T-helper 1 cell treated with Interleukin-12 subunit alpha and Interleukin-12 subunit beta and Interleukin-4 antibody, amounts not matched to agents 30 μg/mL and 1 μg/mL, for 36 hours (primary cell): Measurements from ENCODE around the gene AP2A2.

ENCODE experiments used
- H3K27ac Mint-ChIP-seq: one replicate; pipeline ENCODE4 v1.8.0; 2021; ENCODE audit warnings: mild to moderate bottlenecking, mixed read lengths
- H3K27me3 Mint-ChIP-seq: one replicate; pipeline ENCODE4 v1.8.0; 2021; ENCODE audit warnings: low read depth, mixed read lengths
- H3K36me3 Mint-ChIP-seq: one replicate; pipeline ENCODE4 v1.8.0; 2021; ENCODE audit warnings: low read depth, mixed read lengths
- H3K4me1 Mint-ChIP-seq: one replicate; pipeline ENCODE4 v1.8.0; 2021; ENCODE audit warnings: low read depth, mixed read lengths
- H3K4me3 Mint-ChIP-seq: one replicate; pipeline ENCODE4 v1.8.0; 2021; ENCODE audit warnings: mild to moderate bottlenecking, moderate library complexity, mixed read lengths
- H3K9me3 Mint-ChIP-seq: one replicate; pipeline ENCODE4 v1.8.0; 2021; ENCODE audit warnings: mixed read lengths

Gene AP2A2

DNA sequence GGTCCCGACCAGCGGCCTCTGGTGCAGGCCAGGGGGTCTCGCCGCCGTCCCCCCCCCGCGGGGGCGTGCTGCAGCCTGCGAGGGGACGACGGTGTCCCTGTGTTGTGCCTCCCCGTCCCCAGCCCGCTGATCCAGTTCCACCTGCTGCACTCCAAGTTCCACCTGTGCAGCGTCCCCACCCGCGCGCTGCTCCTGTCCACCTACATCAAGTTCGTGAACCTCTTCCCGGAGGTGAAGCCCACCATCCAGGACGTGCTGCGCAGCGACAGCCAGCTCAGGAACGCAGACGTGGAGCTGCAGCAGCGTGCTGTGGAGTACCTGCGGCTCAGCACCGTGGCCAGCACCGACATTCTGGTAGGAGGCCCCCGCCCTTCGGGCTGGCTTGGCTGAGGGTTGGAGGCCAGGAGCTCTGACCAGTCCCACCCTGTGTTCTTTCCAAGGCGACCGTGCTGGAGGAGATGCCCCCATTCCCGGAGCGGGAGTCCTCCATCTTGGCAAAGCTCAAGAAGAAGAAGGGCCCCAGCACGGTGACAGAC, 68.0 kb downstream of the AP2A2 start:
- Mint-ChIP-seq H3K9me3 (no peaks in the 10 kb centered on the region), H3K27ac (no peak overlapping the region), H3K27me3 (no peaks in the 10 kb centered on the region), H3K4me1 (peaks cover 6% of the 10 kb centered on the region), H3K4me3 (no peak overlapping the region), H3K36me3 (peaks cover 14% of the 10 kb centered on the region)

DNA sequence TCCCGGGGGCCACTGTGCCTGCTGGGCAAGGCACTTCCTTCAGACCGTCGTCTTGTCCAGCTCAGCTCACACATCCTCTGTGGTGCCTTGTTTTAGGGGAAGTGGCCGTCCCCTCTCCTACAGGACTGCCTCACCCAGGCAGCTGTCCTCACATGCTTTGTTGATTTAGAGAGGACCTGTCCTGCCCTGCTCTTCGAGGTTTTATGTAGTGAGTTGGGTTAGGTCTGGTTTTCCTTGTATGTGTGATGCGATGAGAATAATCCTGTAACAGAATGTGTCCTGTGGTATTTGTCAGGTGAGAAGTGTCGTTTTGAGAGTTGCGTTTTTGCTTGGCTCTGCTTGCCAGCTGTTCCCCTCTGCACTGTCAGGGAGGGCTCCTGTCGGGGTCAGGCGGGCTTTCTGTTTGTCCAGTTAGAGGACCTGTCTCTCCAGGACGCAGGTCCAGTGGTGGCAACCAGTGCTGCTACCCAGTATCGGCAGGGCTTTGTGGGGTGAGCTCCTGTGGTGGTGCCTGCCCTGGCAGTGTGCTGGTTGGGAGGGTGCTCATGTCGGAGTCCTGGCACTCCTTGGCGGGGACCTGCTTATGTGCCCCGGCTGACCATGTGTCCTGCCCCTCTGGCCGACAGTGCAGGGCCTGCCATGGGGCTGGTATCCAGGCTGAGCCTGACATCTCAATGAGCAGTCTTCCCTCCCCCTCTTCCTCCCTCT, 69.5 kb downstream of the AP2A2 start:
- Mint-ChIP-seq H3K9me3 (no peaks in the 10 kb centered on the region), H3K36me3 (peaks cover 14% of the 10 kb centered on the region), H3K4me3 (no peak overlapping the region), H3K4me1 (peaks cover 6% of the 10 kb centered on the region), H3K27me3 (no peaks in the 10 kb centered on the region), H3K27ac (peak overlapping the region; percentile 50)

- H3K9me3 Mint-ChIP-seq = no peaks in the 10 kb centered on the region
- peaks cover 6% of the 10 kb centered on the region for H3K4me1 Mint-ChIP-seq
- H3K27me3 Mint-ChIP-seq = no peaks in the 10 kb centered on the region
- H3K27ac Mint-ChIP-seq = peak overlapping the region; percentile 42
- H3K36me3 Mint-ChIP-seq = peaks cover 14% of the 10 kb centered on the region
- no peak overlapping the region for H3K4me3 Mint-ChIP-seq
These were observed 70.2 kb downstream of the AP2A2 start for GRCh38 chr11:995752-996420.

DNA sequence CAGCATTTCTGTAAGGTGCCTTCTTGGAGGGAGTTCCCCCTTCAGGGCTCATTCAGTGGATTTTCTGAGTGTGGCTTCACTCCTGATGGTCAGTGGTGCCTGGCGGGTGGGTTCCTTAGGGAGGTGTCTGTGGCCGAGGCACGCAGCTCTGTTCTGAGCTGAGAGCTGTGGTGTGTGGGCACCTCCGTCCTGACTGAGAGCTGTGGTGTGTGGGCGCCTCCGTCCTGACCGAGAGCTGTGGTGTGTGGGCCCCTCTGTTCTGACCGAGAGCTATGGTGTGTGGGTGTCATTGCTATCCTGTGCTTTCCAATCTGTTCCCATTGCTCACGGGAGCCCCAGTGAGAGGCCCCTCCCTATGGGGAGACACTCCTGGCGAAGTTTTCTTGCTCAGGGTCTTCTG, 71.0 kb downstream of the AP2A2 start:
- Mint-ChIP-seq H3K9me3 (no peaks in the 10 kb centered on the region), H3K27me3 (no peaks in the 10 kb centered on the region), H3K4me3 (no peak overlapping the region), H3K36me3 (peaks cover 15% of the 10 kb centered on the region), H3K4me1 (peaks cover 6% of the 10 kb centered on the region), H3K27ac (peak overlapping the region; percentile 32)

- Mint-ChIP-seq H3K27me3 (no peaks in the 10 kb centered on the region), H3K27ac (no peak overlapping the region), H3K4me1 (peaks cover 6% of the 10 kb centered on the region), H3K9me3 (no peaks in the 10 kb centered on the region), H3K36me3 (peaks cover 16% of the 10 kb centered on the region), H3K4me3 (no peak overlapping the region)
These were observed 72.2 kb downstream of the AP2A2 start for GRCh38 chr11:997907-998306.

DNA sequence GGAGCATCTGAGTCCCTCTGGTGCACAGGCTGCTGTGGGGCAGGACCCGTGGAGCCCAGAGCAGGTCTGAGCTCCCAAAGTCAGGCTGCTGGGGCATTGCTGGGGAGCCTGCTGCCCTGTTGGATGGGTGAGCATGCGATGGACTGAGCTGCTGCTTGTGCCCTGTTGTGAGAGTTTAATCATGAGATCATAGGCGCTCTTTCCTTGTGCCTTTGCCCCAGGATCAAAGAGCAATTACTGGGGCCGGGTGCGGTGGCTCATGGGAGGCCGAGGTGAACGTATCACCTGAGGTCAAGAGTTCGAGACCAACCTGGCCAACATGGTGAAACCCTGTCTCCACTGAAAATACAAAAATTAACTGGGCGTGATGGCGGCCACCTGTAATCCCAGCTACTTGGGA, 73.3 kb downstream of the AP2A2 start:
- no peaks in the 10 kb centered on the region for H3K9me3 Mint-ChIP-seq
- peaks cover 17% of the 10 kb centered on the region for H3K36me3 Mint-ChIP-seq
- H3K27me3 Mint-ChIP-seq = no peaks in the 10 kb centered on the region
- H3K4me3 Mint-ChIP-seq = no peak overlapping the region
- H3K27ac Mint-ChIP-seq = no peak overlapping the region
- H3K4me1 Mint-ChIP-seq = peaks cover 6% of the 10 kb centered on the region

DNA sequence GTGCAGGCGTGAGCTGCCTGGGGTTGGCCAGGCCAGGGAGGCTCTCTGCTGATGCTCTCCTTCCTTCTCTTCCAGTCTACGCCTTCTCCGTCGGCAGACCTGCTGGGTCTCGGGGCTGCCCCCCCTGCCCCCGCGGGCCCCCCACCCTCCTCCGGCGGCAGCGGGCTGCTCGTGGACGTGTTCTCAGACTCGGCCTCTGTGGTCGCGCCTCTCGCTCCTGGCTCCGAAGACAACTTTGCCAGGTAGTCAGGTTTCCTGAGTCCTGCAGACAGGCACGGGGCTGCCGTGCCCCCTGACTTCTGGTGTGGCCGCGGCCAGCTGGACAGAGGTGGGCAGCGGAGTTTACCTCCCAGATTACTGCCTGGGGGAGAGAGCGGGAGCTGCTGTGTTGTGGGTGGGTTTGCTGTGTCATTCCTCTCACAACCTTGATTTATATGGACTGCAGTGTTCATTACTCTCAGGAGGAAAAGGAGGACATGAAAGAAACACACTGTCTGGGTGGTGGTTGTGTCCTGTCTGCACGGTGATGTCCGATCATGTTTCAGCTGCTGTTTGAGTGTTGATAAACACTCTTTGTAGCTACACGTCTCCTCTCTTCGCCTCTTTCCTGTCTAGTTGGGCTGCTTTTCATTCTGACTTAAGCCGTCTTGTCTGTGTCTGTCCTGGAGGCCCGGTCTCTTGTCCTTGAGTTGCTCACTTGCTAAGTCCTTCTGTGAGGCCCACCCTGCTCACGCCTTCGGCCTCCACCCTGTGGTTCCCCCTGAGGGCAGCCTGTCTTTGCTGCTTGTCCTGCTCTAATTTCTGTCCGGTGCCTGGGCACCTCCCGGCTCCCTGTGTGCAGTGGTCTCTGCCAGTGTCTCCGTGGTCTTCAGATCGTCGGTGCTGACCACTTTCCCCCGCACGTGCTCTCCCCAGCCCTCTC, 74.9 kb downstream of the AP2A2 start:
- Mint-ChIP-seq H3K9me3 (no peaks in the 10 kb centered on the region), H3K27ac (no peak overlapping the region), H3K4me1 (peaks cover 4% of the 10 kb centered on the region), H3K27me3 (no peaks in the 10 kb centered on the region), H3K36me3 (peaks cover 16% of the 10 kb centered on the region), H3K4me3 (no peak overlapping the region)

GRCh38 chr11:1001617-1002405, 76.1 kb downstream of the AP2A2 start:
- no peak overlapping the region for H3K4me3 Mint-ChIP-seq
- no peak overlapping the region for H3K27ac Mint-ChIP-seq
- no peaks in the 10 kb centered on the region for H3K4me1 Mint-ChIP-seq
- H3K36me3 Mint-ChIP-seq = peaks cover 11% of the 10 kb centered on the region
- no peaks in the 10 kb centered on the region for H3K9me3 Mint-ChIP-seq
- H3K27me3 Mint-ChIP-seq = no peaks in the 10 kb centered on the region

GRCh38 chr11:1002406-1002984, 76.8 kb downstream of the AP2A2 start:
- Mint-ChIP-seq H3K4me3 (no peak overlapping the region), H3K4me1 (no peaks in the 10 kb centered on the region), H3K9me3 (no peaks in the 10 kb centered on the region), H3K27me3 (no peaks in the 10 kb centered on the region), H3K36me3 (peaks cover 11% of the 10 kb centered on the region), H3K27ac (no peak overlapping the region)

GRCh38 chr11:1003159-1003558, 77.5 kb downstream of the AP2A2 start:
- no peaks in the 10 kb centered on the region for H3K9me3 Mint-ChIP-seq
- H3K27ac Mint-ChIP-seq = no peak overlapping the region
- H3K4me1 Mint-ChIP-seq = no peaks in the 10 kb centered on the region
- no peaks in the 10 kb centered on the region for H3K27me3 Mint-ChIP-seq
- peaks cover 11% of the 10 kb centered on the region for H3K36me3 Mint-ChIP-seq
- no peak overlapping the region for H3K4me3 Mint-ChIP-seq

GRCh38 chr11:1005928-1006327, 80.3 kb downstream of the AP2A2 start:
- H3K27me3 Mint-ChIP-seq = no peaks in the 10 kb centered on the region
- no peak overlapping the region for H3K4me3 Mint-ChIP-seq
- peaks cover 23% of the 10 kb centered on the region for H3K36me3 Mint-ChIP-seq
- no peaks in the 10 kb centered on the region for H3K4me1 Mint-ChIP-seq
- no peaks in the 10 kb centered on the region for H3K9me3 Mint-ChIP-seq
- H3K27ac Mint-ChIP-seq = no peak overlapping the region

GRCh38 chr11:1006762-1007161, 81.1 kb downstream of the AP2A2 start:
- Mint-ChIP-seq H3K36me3 (peaks cover 19% of the 10 kb centered on the region), H3K9me3 (no peaks in the 10 kb centered on the region), H3K4me1 (no peaks in the 10 kb centered on the region), H3K27ac (no peak overlapping the region), H3K4me3 (no peak overlapping the region), H3K27me3 (no peaks in the 10 kb centered on the region)

- Mint-ChIP-seq H3K4me1 (no peaks in the 10 kb centered on the region), H3K27ac (no peak overlapping the region), H3K27me3 (no peaks in the 10 kb centered on the region), H3K4me3 (no peak overlapping the region), H3K9me3 (no peaks in the 10 kb centered on the region), H3K36me3 (peaks cover 19% of the 10 kb centered on the region)
These were observed 81.6 kb downstream of the AP2A2 start for GRCh38 chr11:1007279-1007678.
